ENCODE data around the gene RNF113B. TPM values are rescaled to one million over a fixed set of nuclear protein-coding genes. Genes with fewer than 3 reads are reported as not detected.

RNF113B gene
- total RNA-seq, result not detected in 2 replicates

GRCh38 chr13:98176777-98177608 is at the start of gene RNF113B:
RNF113B (minus strand) TSS chr13:98177269; CDS start chr13:98177236, 33 bp downstream.
- H3K36me3 Mint-ChIP-seq (ENCODE audit: low read depth), result no peaks in the 10 kb centered on the region
- no peak for DNase-seq
- H3K4me3 Mint-ChIP-seq, result no peak within 1 kb of the TSS
- no peaks in the 10 kb centered on the region for H3K9me3 Mint-ChIP-seq
- H3K4me1 Mint-ChIP-seq, result peaks cover 3% of the 10 kb centered on the region
- H3K27me3 Mint-ChIP-seq, result peaks cover 4% of the 10 kb centered on the region
- no peak within 1 kb of the TSS for H3K27ac Mint-ChIP-seq
- intact Hi-C loops (cut with micrococcal nuclease), result no loop called here

- H3K9me3 Mint-ChIP-seq, result no peaks in the 10 kb centered on the region
- H3K4me3 Mint-ChIP-seq, result no peak overlapping the region
- no peaks in the 10 kb centered on the region for H3K36me3 Mint-ChIP-seq (ENCODE audit: low read depth)
- no peaks in the 10 kb centered on the region for H3K27me3 Mint-ChIP-seq
- H3K4me1 Mint-ChIP-seq, result no peaks in the 10 kb centered on the region
- intact Hi-C loops (cut with micrococcal nuclease), result no loop called here
- no peak overlapping the region for H3K27ac Mint-ChIP-seq
- no peak for DNase-seq
Measured at GRCh38 chr13:98226496-98226895, 49.4 kb upstream of the RNF113B start.

- no peaks in the 10 kb centered on the region for H3K4me1 Mint-ChIP-seq
Measured at GRCh38 chr13:98225036-98225940, 48.2 kb upstream of the RNF113B start.

DNA sequence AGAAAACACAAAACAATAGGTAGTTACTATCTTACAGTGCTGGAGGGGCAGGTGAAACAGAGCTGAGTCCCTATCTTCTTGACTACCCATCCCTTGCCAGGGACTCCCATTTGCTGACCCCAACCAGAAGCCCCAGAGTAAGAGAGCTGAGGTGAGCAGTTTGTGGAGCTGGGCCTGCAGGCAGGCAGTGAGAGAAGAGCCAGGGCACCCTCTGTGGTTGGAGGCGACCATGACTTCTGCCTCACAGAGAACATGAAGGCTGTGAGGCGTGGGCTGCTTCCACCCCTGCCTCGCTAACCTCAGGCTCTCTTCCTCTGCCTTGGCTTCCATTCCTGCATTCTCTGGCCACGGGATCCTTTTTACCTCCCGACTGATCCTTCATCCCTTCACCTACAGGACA is 47.5 kb upstream of the RNF113B start:
- Mint-ChIP-seq H3K4me3 (no peak overlapping the region), H3K27ac (no peak overlapping the region), H3K9me3 (no peaks in the 10 kb centered on the region), H3K36me3 (ENCODE audit: low read depth) (no peaks in the 10 kb centered on the region), H3K27me3 (peaks cover 1% of the 10 kb centered on the region), H3K4me1 (no peaks in the 10 kb centered on the region)
- DNase-seq, result no peak
- intact Hi-C loops (cut with micrococcal nuclease), result no loop called here

More at GRCh38 chr13:98225036-98225940, 48.2 kb upstream of the RNF113B start:
- H3K4me3 Mint-ChIP-seq, result no peak overlapping the region
- DNase-seq, result no peak
- no peaks in the 10 kb centered on the region for H3K9me3 Mint-ChIP-seq
- peaks cover 1% of the 10 kb centered on the region for H3K27me3 Mint-ChIP-seq
- intact Hi-C loops (cut with micrococcal nuclease), result no loop called here
- H3K36me3 Mint-ChIP-seq (ENCODE audit: low read depth), result no peaks in the 10 kb centered on the region
- H3K27ac Mint-ChIP-seq, result no peak overlapping the region

- H3K9me3 Mint-ChIP-seq, result no peaks in the 10 kb centered on the region
- no peak for DNase-seq
- H3K27ac Mint-ChIP-seq, result no peak overlapping the region
- H3K4me1 Mint-ChIP-seq, result no peaks in the 10 kb centered on the region
- peaks cover 1% of the 10 kb centered on the region for H3K27me3 Mint-ChIP-seq
- no peak overlapping the region for H3K4me3 Mint-ChIP-seq
- no peaks in the 10 kb centered on the region for H3K36me3 Mint-ChIP-seq (ENCODE audit: low read depth)
- intact Hi-C loops (cut with micrococcal nuclease), result no loop called here
Measured at GRCh38 chr13:98223741-98224140, 46.7 kb upstream of the RNF113B start.

GRCh38 chr13:98222816-98223215 is 45.7 kb upstream of the RNF113B start:
- H3K4me1 Mint-ChIP-seq, result no peaks in the 10 kb centered on the region
- H3K27ac Mint-ChIP-seq, result no peak overlapping the region
- no peaks in the 10 kb centered on the region for H3K36me3 Mint-ChIP-seq (ENCODE audit: low read depth)
- H3K9me3 Mint-ChIP-seq, result no peaks in the 10 kb centered on the region
- H3K4me3 Mint-ChIP-seq, result no peak overlapping the region
- peaks cover 1% of the 10 kb centered on the region for H3K27me3 Mint-ChIP-seq
- DNase-seq, result no peak
- intact Hi-C loops (cut with micrococcal nuclease), result no loop called here

DNA sequence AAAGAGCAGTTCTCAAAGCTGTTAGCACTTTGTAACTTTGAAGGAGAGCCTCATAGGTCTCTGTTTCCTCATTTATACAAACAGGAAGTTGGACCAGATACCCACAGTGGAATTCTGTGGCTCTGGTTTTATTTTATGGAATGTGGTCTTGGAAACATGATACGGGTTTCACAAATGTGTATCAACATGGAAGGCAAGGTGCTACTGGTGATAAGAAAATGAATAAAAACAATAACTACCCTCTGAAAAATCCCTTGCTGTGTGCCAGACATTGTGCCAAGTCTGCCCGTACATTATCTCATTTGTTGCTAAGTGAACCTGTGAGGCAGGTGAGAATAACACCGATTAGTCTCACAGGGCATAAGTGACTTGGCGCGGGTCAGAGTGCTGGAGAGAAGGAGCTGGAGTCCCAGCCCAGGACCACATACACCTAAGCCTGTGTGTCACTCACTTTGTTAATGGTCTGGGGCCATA is 45.0 kb upstream of the RNF113B start:
- no peak overlapping the region for H3K27ac Mint-ChIP-seq
- H3K4me1 Mint-ChIP-seq, result no peaks in the 10 kb centered on the region
- no peak overlapping the region for H3K4me3 Mint-ChIP-seq
- intact Hi-C loops (cut with micrococcal nuclease), result no loop called here
- no peaks in the 10 kb centered on the region for H3K36me3 Mint-ChIP-seq (ENCODE audit: low read depth)
- no peaks in the 10 kb centered on the region for H3K9me3 Mint-ChIP-seq
- peaks cover 1% of the 10 kb centered on the region for H3K27me3 Mint-ChIP-seq
- no peak for DNase-seq

- intact Hi-C loops (cut with micrococcal nuclease), result no loop called here
- no peak for DNase-seq
- Mint-ChIP-seq H3K27ac (no peak overlapping the region), H3K4me3 (no peak overlapping the region), H3K36me3 (ENCODE audit: low read depth) (no peaks in the 10 kb centered on the region), H3K4me1 (no peaks in the 10 kb centered on the region), H3K27me3 (peaks cover 1% of the 10 kb centered on the region), H3K9me3 (no peaks in the 10 kb centered on the region)
Measured at GRCh38 chr13:98221234-98221633, 44.2 kb upstream of the RNF113B start.

- DNase-seq, result no peak
- Mint-ChIP-seq H3K27me3 (peaks cover 1% of the 10 kb centered on the region), H3K36me3 (ENCODE audit: low read depth) (no peaks in the 10 kb centered on the region), H3K9me3 (no peaks in the 10 kb centered on the region), H3K27ac (no peak overlapping the region), H3K4me1 (no peaks in the 10 kb centered on the region), H3K4me3 (no peak overlapping the region)
- intact Hi-C loops (cut with micrococcal nuclease), result no loop called here
Measured at GRCh38 chr13:98220271-98220791, 43.3 kb upstream of the RNF113B start.

DNA sequence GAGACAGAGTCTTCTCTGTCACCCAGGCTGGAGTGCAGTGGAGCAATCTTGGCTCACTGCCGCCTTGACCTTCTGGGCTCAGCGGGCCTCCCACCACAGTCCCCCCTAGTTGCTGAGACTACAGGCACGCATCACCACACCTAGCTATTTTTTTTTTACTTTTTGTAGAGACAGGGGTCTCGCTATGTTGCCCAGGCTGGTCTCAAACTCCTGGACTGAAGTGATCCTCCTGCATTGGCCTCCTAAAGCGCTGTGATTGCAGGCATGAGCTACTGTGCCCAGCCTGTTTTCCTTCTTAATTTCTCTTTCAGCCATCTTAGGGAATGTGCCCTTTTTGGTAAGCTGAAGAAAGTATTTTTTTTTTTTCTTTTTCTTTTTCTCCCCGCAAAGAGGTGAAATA is 42.6 kb upstream of the RNF113B start:
- DNase-seq, result no peak
- no peaks in the 10 kb centered on the region for H3K4me1 Mint-ChIP-seq
- intact Hi-C loops (cut with micrococcal nuclease), result no loop called here
- no peaks in the 10 kb centered on the region for H3K9me3 Mint-ChIP-seq
- no peak overlapping the region for H3K4me3 Mint-ChIP-seq
- H3K27ac Mint-ChIP-seq, result no peak overlapping the region
- no peaks in the 10 kb centered on the region for H3K36me3 Mint-ChIP-seq (ENCODE audit: low read depth)
- H3K27me3 Mint-ChIP-seq, result peaks cover 1% of the 10 kb centered on the region

DNA sequence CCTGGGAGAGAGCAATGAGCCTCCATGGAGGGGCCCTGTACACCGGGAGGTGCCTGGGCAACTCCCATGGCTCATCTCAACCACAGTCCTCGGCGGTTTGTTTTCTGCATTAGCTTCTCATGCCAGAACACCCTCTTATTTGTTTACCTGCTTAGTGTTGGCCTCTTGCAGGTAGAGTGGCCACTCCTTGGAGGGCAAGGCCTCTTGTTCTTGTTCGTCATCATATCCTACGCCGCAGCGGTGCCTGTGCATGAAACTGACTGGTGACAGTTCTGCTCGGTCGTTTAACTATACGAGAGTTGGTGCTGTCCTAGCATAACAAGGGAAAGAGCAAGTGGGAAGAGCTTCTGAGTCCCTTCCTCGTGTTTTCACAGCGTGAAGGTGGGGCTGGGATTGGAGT is 40.5 kb upstream of the RNF113B start:
- Mint-ChIP-seq H3K36me3 (ENCODE audit: low read depth) (no peaks in the 10 kb centered on the region), H3K27ac (no peak overlapping the region), H3K4me1 (no peaks in the 10 kb centered on the region), H3K4me3 (no peak overlapping the region), H3K27me3 (peaks cover 1% of the 10 kb centered on the region), H3K9me3 (no peaks in the 10 kb centered on the region)
- intact Hi-C loops (cut with micrococcal nuclease), result no loop called here
- DNase-seq, result no peak

GRCh38 chr13:98216711-98217285 is 39.7 kb upstream of the RNF113B start:
- DNase-seq, result no peak
- peaks cover 1% of the 10 kb centered on the region for H3K27me3 Mint-ChIP-seq
- H3K27ac Mint-ChIP-seq, result no peak overlapping the region
- no peaks in the 10 kb centered on the region for H3K9me3 Mint-ChIP-seq
- intact Hi-C loops (cut with micrococcal nuclease), result no loop called here
- no peak overlapping the region for H3K4me3 Mint-ChIP-seq
- H3K36me3 Mint-ChIP-seq (ENCODE audit: low read depth), result no peaks in the 10 kb centered on the region
- H3K4me1 Mint-ChIP-seq, result no peaks in the 10 kb centered on the region

- intact Hi-C loops (cut with micrococcal nuclease), result no loop called here
- no peaks in the 10 kb centered on the region for H3K36me3 Mint-ChIP-seq (ENCODE audit: low read depth)
- no peaks in the 10 kb centered on the region for H3K9me3 Mint-ChIP-seq
- H3K4me1 Mint-ChIP-seq, result no peaks in the 10 kb centered on the region
- H3K27me3 Mint-ChIP-seq, result peaks cover 1% of the 10 kb centered on the region
- no peak overlapping the region for H3K4me3 Mint-ChIP-seq
- H3K27ac Mint-ChIP-seq, result no peak overlapping the region
- no peak for DNase-seq
Measured at GRCh38 chr13:98216135-98216565, 39.1 kb upstream of the RNF113B start.
